Choroid plexus epithelial cell (primary cell): ENCODE measurements around the gene TBXT.
"Not testable (repeated sequence)": the region's sequence is repeated elsewhere in the genome, so short reads cannot be mapped to it uniquely, and the experiment has no call there.

Experiments
- DNase-seq: peaks from one replicate; pipeline ENCODE4 v3.0.0-alpha.2; 2010; ENCODE audit warnings: low read depth
- H3K4me3 ChIP-seq: 2 replicates; pipeline ENCODE4 v1.5.1; 2011; ENCODE audit warnings: low read depth, mild to moderate bottlenecking, control low read depth, low read length, moderate library complexity
- TF ChIP-seq, protein P1 (sequence below): conservative IDR thresholded peaks from 2 replicates; pipeline ENCODE4 v1.5.1; 2011; ENCODE audit warnings: low read depth, mild to moderate bottlenecking, control low read depth, inconsistent platforms, low read length, moderate library complexity

TBXT gene

DNA sequence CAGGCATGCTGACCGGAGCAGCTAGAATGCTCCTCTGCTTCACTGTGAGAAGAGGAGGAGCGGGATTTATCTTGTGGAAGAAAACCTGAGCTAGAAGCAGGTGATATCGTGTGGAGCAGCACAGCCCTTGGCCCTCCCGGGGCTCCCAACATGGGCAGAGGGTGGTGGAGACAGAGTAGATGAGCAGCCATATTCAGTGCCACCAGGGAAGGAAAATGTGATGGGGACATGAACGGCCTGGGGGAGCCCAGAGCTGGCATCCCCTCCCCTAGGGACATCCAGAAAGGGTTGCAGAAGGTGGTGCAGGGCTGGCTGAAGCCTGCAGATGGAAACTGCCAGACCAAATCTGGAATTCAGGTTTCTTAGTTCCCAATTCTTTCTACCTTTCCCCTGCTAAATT is 24.9 kb upstream of the TBXT start:
- TF ChIP-seq, protein P1, sequence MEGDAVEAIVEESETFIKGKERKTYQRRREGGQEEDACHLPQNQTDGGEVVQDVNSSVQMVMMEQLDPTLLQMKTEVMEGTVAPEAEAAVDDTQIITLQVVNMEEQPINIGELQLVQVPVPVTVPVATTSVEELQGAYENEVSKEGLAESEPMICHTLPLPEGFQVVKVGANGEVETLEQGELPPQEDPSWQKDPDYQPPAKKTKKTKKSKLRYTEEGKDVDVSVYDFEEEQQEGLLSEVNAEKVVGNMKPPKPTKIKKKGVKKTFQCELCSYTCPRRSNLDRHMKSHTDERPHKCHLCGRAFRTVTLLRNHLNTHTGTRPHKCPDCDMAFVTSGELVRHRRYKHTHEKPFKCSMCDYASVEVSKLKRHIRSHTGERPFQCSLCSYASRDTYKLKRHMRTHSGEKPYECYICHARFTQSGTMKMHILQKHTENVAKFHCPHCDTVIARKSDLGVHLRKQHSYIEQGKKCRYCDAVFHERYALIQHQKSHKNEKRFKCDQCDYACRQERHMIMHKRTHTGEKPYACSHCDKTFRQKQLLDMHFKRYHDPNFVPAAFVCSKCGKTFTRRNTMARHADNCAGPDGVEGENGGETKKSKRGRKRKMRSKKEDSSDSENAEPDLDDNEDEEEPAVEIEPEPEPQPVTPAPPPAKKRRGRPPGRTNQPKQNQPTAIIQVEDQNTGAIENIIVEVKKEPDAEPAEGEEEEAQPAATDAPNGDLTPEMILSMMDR: no peak
- DNase-seq: no peak
- H3K4me3 ChIP-seq: no peak overlapping the region

DNA sequence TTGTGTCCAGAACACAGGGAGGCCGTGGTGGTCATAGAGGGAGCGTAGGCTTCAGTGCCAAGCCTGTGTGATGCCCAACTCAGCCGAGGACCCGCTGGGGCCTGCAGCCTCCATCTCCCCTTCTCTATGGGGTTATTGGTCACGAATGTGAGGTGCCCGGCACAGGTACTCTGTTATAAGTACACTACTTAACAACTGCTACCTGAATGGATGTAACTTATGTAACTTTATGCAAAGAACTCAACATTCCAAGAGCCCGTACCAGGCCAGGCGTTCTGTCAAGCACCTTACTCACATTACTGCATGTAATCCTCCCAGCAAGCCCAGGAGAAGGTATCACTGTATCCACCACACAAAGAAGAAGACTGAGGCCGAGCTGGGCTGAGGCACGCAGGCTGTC is 24.5 kb upstream of the TBXT start:
- no peak for DNase-seq
- TF ChIP-seq, protein P1: no peak
- H3K4me3 ChIP-seq: no peak overlapping the region

DNA sequence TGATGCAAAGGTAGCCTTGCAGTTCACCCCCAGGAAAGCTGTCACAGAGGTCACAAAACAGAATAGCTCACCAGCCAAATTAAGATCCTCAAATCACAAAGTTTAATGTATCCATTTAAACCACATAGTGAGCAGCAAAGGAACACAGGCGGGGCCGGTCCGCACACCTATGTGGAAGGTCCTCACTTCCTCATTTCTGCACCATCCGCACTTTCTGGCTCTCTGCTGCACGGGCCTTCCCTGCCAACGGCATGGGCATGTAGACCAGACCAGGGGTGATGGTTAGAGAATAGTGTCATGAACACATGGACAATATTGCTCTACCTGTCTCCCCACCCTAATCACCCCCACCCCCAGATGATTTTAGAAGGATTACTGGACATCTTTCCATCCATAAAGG is 12.1 kb upstream of the TBXT start:
- H3K4me3 ChIP-seq: no peak overlapping the region
- DNase-seq: no peak
- TF ChIP-seq, protein P1: no peak

DNA sequence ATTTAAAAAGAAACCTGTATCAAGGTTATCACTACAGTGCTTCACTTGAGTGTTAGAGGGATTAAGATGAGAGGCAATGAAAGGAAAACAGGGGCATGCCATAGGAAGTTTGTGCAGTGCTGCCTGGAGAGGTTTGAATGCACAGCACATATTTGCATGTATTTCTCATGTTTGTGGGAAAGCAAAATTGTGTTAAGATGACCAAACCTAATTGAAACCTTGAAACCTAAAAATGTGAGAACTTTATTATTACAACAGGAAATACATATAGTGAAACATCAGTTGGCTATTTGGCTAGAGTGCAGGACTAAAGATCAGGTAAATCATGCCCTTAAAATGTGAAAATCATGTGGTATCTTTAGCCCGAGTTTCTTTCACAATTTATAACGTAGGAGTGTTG is 8.5 kb upstream of the TBXT start:
- TF ChIP-seq, protein P1: no peak
- no peak overlapping the region for H3K4me3 ChIP-seq
- DNase-seq: no peak

DNA sequence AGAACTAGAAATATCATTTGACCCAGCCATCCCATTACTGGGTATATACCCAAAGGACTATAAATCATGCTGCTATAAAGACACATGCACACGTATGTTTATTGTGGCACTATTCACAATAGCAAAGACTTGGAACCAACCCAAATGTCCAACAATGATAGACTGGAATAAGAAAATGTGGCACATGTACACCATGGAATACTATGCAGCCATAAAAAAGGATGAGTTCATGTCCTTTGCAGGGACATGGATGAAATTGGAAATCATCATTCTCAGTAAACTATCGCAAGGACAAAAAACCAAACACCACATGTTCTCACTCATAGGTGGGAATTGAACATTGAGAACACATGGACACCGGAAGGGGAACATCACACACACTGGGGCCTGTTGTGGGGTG is 7.4 kb upstream of the TBXT start:
- H3K4me3 ChIP-seq, DNase-seq: not testable (repeated sequence)

DNA sequence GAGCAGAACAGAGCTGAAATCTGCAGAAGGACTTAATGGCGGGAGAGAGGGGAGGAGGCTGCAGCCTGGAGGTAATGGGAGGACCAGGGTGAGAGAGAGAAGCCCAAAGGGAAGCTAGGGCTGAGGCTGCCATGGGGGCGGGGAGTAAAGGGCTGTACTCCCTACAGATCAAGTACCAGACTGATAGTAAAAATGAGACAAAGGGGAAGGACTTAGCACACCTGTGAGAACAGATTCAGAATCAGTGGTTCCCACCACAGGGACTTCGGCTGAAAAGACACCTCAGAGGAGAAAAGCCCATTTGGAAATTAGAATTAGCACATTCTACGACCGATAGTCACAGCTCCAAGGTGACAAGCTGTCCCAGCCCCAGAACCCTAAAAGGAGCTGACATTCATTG is 6.4 kb upstream of the TBXT start:
- DNase-seq: no peak
- TF ChIP-seq, protein P1: no peak
- no peak overlapping the region for H3K4me3 ChIP-seq

DNA sequence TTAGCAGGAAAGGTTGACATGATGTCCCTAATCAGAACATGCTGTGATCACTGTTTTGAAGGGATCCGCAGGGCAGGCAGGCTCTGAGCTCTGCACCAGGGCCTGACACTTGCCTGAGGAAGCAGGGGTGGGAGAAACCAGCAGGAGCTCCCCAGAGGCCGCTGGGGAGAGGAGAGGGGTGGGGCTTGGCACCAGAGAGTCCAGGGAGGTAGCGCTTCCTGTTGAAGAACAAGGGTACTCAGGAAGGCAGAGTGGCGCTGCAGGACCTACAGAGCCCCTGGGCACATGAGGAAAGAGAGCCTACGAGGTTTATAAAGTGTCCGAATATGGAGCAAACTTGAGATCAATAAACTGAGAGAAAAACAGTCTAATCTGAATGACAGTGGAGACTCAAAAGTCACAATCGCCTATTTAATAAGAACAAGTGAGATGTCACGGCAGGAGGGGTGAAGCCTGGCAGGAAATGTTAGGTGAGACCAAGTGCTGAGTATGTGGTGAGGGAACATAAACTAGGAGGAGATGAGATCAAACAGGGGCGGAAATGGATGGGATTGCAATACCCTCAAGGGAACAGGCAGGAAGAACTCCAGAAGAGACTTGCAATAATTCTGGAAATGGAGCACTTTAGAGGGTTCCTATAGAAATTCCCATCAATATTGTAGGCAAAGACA is 5.8 kb upstream of the TBXT start:
- peak; percentile 7 for DNase-seq
- TF ChIP-seq, protein P1: no peak
- no peak overlapping the region for H3K4me3 ChIP-seq
